Fibroblast of skin of right biceps (primary cell): ENCODE measurements around the gene EXD3.
A peak's percentile ranks its signal among the peaks of the same experiment; 100 is the strongest.

Source experiments
- DNase-seq: peaks from one replicate; pipeline ENCODE4 v3.0.0-alpha.2; 2013

The EXD3 gene

GRCh38 chr9:137313326-137313936, 109.5 kb downstream of the EXD3 start:
- DNase-seq: no peak

GRCh38 chr9:137312852-137313325, 110.1 kb downstream of the EXD3 start:
- no peak for DNase-seq

- no peak for DNase-seq
Measured at GRCh38 chr9:137311986-137312851, 110.7 kb downstream of the EXD3 start.

- DNase-seq: no peak
Measured at GRCh38 chr9:137311171-137311985, 111.6 kb downstream of the EXD3 start.

- no peak for DNase-seq
Measured at GRCh38 chr9:137310189-137311052, 112.5 kb downstream of the EXD3 start.

GRCh38 chr9:137309368-137310188, 113.4 kb downstream of the EXD3 start:
- DNase-seq: no peak

- DNase-seq: no peak
Measured at GRCh38 chr9:137308057-137308619, 114.8 kb downstream of the EXD3 start.

GRCh38 chr9:137307255-137308056, 115.5 kb downstream of the EXD3 start:
- no peak for DNase-seq

GRCh38 chr9:137306850-137307254, 116.1 kb downstream of the EXD3 start:
- no peak for DNase-seq

- DNase-seq: no peak
Measured at GRCh38 chr9:137306066-137306849, 116.7 kb downstream of the EXD3 start.

GRCh38 chr9:137305798-137306065, 117.2 kb downstream of the EXD3 start:
- DNase-seq: no peak

- DNase-seq: peak; percentile 48
Measured at GRCh38 chr9:137305060-137305797, 117.7 kb downstream of the EXD3 start.

- no peak for DNase-seq
Measured at GRCh38 chr9:137304383-137305059, 118.4 kb downstream of the EXD3 start.

GRCh38 chr9:137303893-137304382, 119.0 kb downstream of the EXD3 start:
- no peak for DNase-seq

GRCh38 chr9:137303151-137303892, 119.6 kb downstream of the EXD3 start:
- no peak for DNase-seq

GRCh38 chr9:137302449-137303150, 120.4 kb downstream of the EXD3 start:
- no peak for DNase-seq

GRCh38 chr9:137302118-137302448, 120.9 kb downstream of the EXD3 start, which contains the start of gene NRARP:
Gene NRARP (minus strand): TSS chr9:137302271. CDS start chr9:137301928, 343 bp downstream.
- DNase-seq: peak; percentile 78
